Prostate gland (tissue), 2 donors: ENCODE data around the gene HEG1.

Experiments
- POLR2A ChIP-seq: fragments of 450-650 bp; IDR thresholded peaks from one replicate; pipeline ENCODE4 v1.6.1; 2016; ENCODE audit warnings: antibody characterized with exemption, mild to moderate bottlenecking
- TF ChIP-seq, protein P1 (sequence below), 4 experiments: fragments of 200-600 bp in 2 of 4; fragments of 450-650 bp in 2 of 4; sonication (generic) in 2 of 4; IDR thresholded peaks; 1 replicate in 3 of 4; 2 replicates in 1 of 4; pipeline ENCODE4 v1.5.1; 2016 to 2019; ENCODE audit warnings: antibody characterized with exemption in 4 of 4, mild to moderate bottlenecking in 2 of 4, moderate library complexity in 2 of 4

DNA sequence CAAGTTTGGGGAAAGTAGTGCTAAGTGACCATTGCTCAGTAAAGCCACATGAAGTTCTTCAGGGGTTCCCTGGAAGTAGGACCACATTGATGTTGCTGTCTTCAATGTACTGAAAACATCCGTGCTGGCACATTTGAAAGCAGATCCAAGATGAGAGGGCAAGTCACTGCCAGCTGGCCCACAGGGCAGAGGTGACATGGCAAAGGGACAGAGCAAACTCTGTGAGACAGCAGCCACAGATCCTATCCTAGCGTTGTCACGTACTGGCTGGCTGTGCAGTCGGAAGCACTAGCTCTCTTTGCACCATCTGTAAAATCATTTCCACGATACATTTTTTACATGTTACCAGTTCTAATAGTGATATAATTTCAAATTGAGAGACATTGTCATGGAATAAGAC, 135.1 kb downstream of the HEG1 start:
- TF ChIP-seq, protein P1, sequence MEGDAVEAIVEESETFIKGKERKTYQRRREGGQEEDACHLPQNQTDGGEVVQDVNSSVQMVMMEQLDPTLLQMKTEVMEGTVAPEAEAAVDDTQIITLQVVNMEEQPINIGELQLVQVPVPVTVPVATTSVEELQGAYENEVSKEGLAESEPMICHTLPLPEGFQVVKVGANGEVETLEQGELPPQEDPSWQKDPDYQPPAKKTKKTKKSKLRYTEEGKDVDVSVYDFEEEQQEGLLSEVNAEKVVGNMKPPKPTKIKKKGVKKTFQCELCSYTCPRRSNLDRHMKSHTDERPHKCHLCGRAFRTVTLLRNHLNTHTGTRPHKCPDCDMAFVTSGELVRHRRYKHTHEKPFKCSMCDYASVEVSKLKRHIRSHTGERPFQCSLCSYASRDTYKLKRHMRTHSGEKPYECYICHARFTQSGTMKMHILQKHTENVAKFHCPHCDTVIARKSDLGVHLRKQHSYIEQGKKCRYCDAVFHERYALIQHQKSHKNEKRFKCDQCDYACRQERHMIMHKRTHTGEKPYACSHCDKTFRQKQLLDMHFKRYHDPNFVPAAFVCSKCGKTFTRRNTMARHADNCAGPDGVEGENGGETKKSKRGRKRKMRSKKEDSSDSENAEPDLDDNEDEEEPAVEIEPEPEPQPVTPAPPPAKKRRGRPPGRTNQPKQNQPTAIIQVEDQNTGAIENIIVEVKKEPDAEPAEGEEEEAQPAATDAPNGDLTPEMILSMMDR (IDR thresholded peaks at IDR 0.05) = no peak
- no peak for TF ChIP-seq POLR2A
